Gastroesophageal sphincter (tissue), 3 donors: ENCODE results near the gene GRM8.

ENCODE experiments used
- POLR2A ChIP-seq, 2 donors: fragments of 450-650 bp; IDR thresholded peaks; one replicate each; pipeline ENCODE4 v1.6.1; 2017; ENCODE audit warnings: antibody characterized with exemption in 2 of 2, mild to moderate bottlenecking in 2 of 2, moderate library complexity in 1 of 2
- POLR2AphosphoS5 ChIP-seq: sonication (generic); formaldehyde crosslinking; IDR thresholded peaks from one replicate; pipeline ENCODE4 v1.6.1; 2017; ENCODE audit warnings: antibody characterized with exemption
- TF ChIP-seq, protein P1 (sequence below), 4 experiments: fragments of 200-600 bp in 2 of 4; fragments of 450-650 bp in 2 of 4; sonication (generic) in 1 of 4; IDR thresholded peaks; one replicate each; pipeline ENCODE4 v1.5.1; 2017 to 2019; ENCODE audit warnings: antibody characterized with exemption in 4 of 4, mild to moderate bottlenecking in 2 of 4, moderate library complexity in 2 of 4

DNA sequence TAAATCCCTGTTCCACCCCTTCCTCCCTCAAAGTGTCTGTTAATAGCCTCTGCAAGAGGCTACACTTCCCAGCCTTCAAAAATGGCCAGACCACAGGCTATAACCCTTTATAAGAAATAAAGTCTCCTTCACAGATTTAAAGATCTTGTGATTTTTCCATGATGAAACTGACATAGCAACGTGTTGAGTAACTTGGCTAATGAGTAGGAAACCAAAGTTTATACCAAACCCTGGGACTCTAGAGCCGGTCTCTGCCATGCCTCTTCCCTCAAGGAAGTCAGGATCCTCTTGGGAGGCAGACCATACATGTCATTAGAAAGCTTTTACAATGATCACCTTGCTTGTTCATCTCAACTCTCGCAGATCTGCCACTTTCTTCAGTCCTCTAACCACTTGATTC lies 44.4 kb downstream of the GRM8 start:
- TF ChIP-seq, protein P1, sequence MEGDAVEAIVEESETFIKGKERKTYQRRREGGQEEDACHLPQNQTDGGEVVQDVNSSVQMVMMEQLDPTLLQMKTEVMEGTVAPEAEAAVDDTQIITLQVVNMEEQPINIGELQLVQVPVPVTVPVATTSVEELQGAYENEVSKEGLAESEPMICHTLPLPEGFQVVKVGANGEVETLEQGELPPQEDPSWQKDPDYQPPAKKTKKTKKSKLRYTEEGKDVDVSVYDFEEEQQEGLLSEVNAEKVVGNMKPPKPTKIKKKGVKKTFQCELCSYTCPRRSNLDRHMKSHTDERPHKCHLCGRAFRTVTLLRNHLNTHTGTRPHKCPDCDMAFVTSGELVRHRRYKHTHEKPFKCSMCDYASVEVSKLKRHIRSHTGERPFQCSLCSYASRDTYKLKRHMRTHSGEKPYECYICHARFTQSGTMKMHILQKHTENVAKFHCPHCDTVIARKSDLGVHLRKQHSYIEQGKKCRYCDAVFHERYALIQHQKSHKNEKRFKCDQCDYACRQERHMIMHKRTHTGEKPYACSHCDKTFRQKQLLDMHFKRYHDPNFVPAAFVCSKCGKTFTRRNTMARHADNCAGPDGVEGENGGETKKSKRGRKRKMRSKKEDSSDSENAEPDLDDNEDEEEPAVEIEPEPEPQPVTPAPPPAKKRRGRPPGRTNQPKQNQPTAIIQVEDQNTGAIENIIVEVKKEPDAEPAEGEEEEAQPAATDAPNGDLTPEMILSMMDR (IDR thresholded peaks at IDR 0.05), result no peak
- TF ChIP-seq POLR2A (IDR thresholded peaks at IDR 0.05), result no peak
- TF ChIP-seq POLR2AphosphoS5, result no peak
